CD4-positive, alpha-beta T cell (primary cell): ENCODE data around the gene PRTFDC1. TPM values are rescaled to one million over a fixed set of nuclear protein-coding genes. Genes with fewer than 3 reads are reported as not detected.

Experiments used
- ATAC-seq: fragments of 200-7000 bp; cut with Tn5 transposase; one replicate; pipeline ENCODE4 v1.10.0; 2022; ENCODE audit warnings: mild to moderate bottlenecking; ENCODE audit not compliant: poor library complexity
- CTCF ChIA-PET: fragments of 350-600 bp; sonication (Branson Sonifier 250); formaldehyde crosslinking; loops from one replicate; lab custom pipeline; 2021; ENCODE audit warnings: antibody characterized with exemption, inconsistent platforms; lab: Charles Lee
- POLR2A ChIA-PET: fragments of 350-600 bp; sonication (Branson Sonifier 250); formaldehyde crosslinking; loops from one replicate; lab custom pipeline; 2021; ENCODE audit warnings: antibody characterized with exemption, inconsistent platforms; lab: Charles Lee
- DNase-seq, 14 experiments: peaks; one replicate each; pipeline ENCODE4 v3.0.0-alpha.2; 2013 to 2020; ENCODE audit warnings: mixed read lengths in 2 of 14
- H3K27ac ChIP-seq, 2 donors: one replicate each; pipeline versions ENCODE4 v1.5.1 to v1.7.0; 2013; ENCODE audit warnings: low read length in 2 of 2, low read depth in 1 of 2, mild to moderate bottlenecking in 1 of 2
- H3K27me3 ChIP-seq, 2 experiments: 1 replicate in 1 of 2; 2 replicates in 1 of 2; pipeline versions ENCODE4 v1.6.1 to v1.7.0; 2013; ENCODE audit warnings: low read length in 2 of 2, control low read depth in 1 of 2, mild to moderate bottlenecking in 1 of 2, moderate library complexity in 1 of 2; ENCODE audit not compliant: insufficient read depth in 2 of 2, control insufficient read depth in 1 of 2
- H3K36me3 ChIP-seq: one replicate; pipeline ENCODE4 v1.6.1; 2013; ENCODE audit warnings: low read length, control low read depth; ENCODE audit not compliant: insufficient read depth
- H3K4me1 ChIP-seq: one replicate; pipeline ENCODE4 v1.6.1; 2013; ENCODE audit warnings: low read length, control low read depth; ENCODE audit not compliant: insufficient read depth
- H3K4me3 ChIP-seq: one replicate; pipeline ENCODE4 v1.5.1; 2013; ENCODE audit warnings: mild to moderate bottlenecking, low read length, moderate library complexity
- H3K9me3 ChIP-seq, 2 experiments: 1 replicate in 1 of 2; 2 replicates in 1 of 2; pipeline versions ENCODE4 v1.6.1 to v1.7.0; 2013; ENCODE audit warnings: low read length in 2 of 2, mild to moderate bottlenecking in 2 of 2, control low read depth in 1 of 2, moderate library complexity in 1 of 2; ENCODE audit not compliant: control insufficient read depth in 1 of 2, insufficient read depth in 1 of 2
- H3K27ac Mint-ChIP-seq: one replicate; pipeline ENCODE4 v1.8.0; 2020; ENCODE audit warnings: mixed read lengths
- H3K27me3 Mint-ChIP-seq: one replicate; pipeline ENCODE4 v1.8.0; 2021; ENCODE audit warnings: mixed read lengths
- H3K36me3 Mint-ChIP-seq: one replicate; pipeline ENCODE4 v1.8.0; 2021; ENCODE audit warnings: low read depth, mixed read lengths
- H3K4me1 Mint-ChIP-seq: one replicate; pipeline ENCODE4 v1.8.0; 2021; ENCODE audit warnings: low read depth, mixed read lengths
- H3K4me3 Mint-ChIP-seq: one replicate; pipeline ENCODE4 v1.8.0; 2020; ENCODE audit warnings: mild to moderate bottlenecking, mixed read lengths
- H3K9me3 Mint-ChIP-seq: one replicate; pipeline ENCODE4 v1.8.0; 2020; ENCODE audit warnings: mixed read lengths
- CTCF ChIP-seq: fragments of 200-600 bp; IDR thresholded peaks from one replicate; pipeline ENCODE4 v1.8.0; 2022; ENCODE audit warnings: antibody characterized with exemption, mild to moderate bottlenecking
- intact Hi-C, 2 experiments: fragments of 100-400 bp; cut with DNase I in 1 of 2; cut with micrococcal nuclease in 1 of 2; formaldehyde crosslinking; loops; one replicate each; pipeline versions ENCODE4 v1.15.1 to v1.9.0; 2023 to 2025; cut with DNase I, micrococcal nuclease
- polyA plus RNA-seq, 2 donors: library from polyadenylated mRNA; unstranded; fragments of 120-200 nt; gene quantifications; one replicate each; pipeline ENCODE4 v1.2.1, GENCODE V29; 2013
- total RNA-seq, 174 experiments: library from RNA in 2 of 174; stranded (reverse) in 2 of 174; gene quantifications; one replicate each; pipeline ENCODE4 v1.2.3 and lab custom pipeline; 2021 to 2026

PRTFDC1 gene
- total RNA-seq, result under 1 TPM; 0.52 to 0.67 TPM
- polyA plus RNA-seq (2013, experiment 1 of 2), result 0.57 TPM
- polyA plus RNA-seq (2013, experiment 2 of 2), result 0.99 TPM
- total RNA-seq (lab: John Stamatoyannopoulos, UW), result 0 to 1.9 (median 0.49) reads per million in 172 experiments

GRCh38 chr10:24952143-24952706 is at the start of gene PRTFDC1:
PRTFDC1 (minus strand) TSS chr10:24952606; CDS start chr10:24952575, 31 bp downstream.
- ChIA-PET POLR2A (interaction anchor here (1.0 to 2.6 kb wide), 4 partner anchors 64 to 330 kb away, joined by 4 to 11 read pairs (median 5); partner anchors contain the start of genes ARHGAP21 and ENKUR), CTCF (interaction anchor here (0.7 kb wide), 1 partner anchor 68 kb away, joined by 3 read pairs; no protein-coding TSS in a partner anchor)
- H3K4me1 ChIP-seq, result peaks cover 17% of the 10 kb centered on the region
- DNase-seq, result peak in 13 of 14 experiments; percentile 3 to 59 (median 27)
- peaks cover 18% of the 10 kb centered on the region for H3K4me1 Mint-ChIP-seq
- H3K27ac ChIP-seq, result no peak within 1 kb of the TSS
- no peaks in the 10 kb centered on the region for H3K9me3 Mint-ChIP-seq
- peak within 1 kb of the TSS; percentile 72 for H3K4me3 ChIP-seq
- H3K36me3 ChIP-seq, result no peaks in the 10 kb centered on the region
- no peak for TF ChIP-seq CTCF
- ATAC-seq, result peak; percentile 62
- H3K27me3 Mint-ChIP-seq, result no peaks in the 10 kb centered on the region
- H3K4me3 Mint-ChIP-seq, result peak within 1 kb of the TSS; percentile 87
- H3K36me3 Mint-ChIP-seq, result no peaks in the 10 kb centered on the region
- no peaks in the 10 kb centered on the region for H3K9me3 ChIP-seq
- H3K27me3 ChIP-seq, result no peaks in the 10 kb centered on the region
- intact Hi-C loops, result loop anchor here (1.0 to 5.0 kb wide), 5 partner anchors 70 to 335 kb away; partner anchors contain the start of gene ARHGAP21 (in 1 of the 2)
- H3K27ac Mint-ChIP-seq, result peak within 1 kb of the TSS; percentile 62

- CTCF ChIA-PET, result no interaction called here
- no peak for TF ChIP-seq CTCF
- ATAC-seq, result no peak
- no peaks in the 10 kb centered on the region for H3K27me3 ChIP-seq
- peaks cover 0 to 8% of the 10 kb centered on the region in 2 experiments for H3K9me3 ChIP-seq
- Mint-ChIP-seq H3K27me3 (peaks cover 3% of the 10 kb centered on the region), H3K27ac (no peak overlapping the region), H3K36me3 (no peaks in the 10 kb centered on the region), H3K9me3 (peaks cover 6% of the 10 kb centered on the region), H3K4me3 (no peak overlapping the region), H3K4me1 (no peaks in the 10 kb centered on the region)
- POLR2A ChIA-PET, result no interaction called here
- DNase-seq, result no peak
- H3K36me3 ChIP-seq, result no peaks in the 10 kb centered on the region
- H3K27ac ChIP-seq, result no peak overlapping the region
- intact Hi-C loops, result no loop called here
- H3K4me3 ChIP-seq, result no peak overlapping the region
- no peaks in the 10 kb centered on the region for H3K4me1 ChIP-seq
These were observed 45.6 kb upstream of the PRTFDC1 start for GRCh38 chr10:24998044-24998443.

GRCh38 chr10:24995072-24995471 is 42.7 kb upstream of the PRTFDC1 start:
- DNase-seq, result no peak
- Mint-ChIP-seq H3K9me3 (no peaks in the 10 kb centered on the region), H3K4me3 (no peak overlapping the region), H3K27me3 (peaks cover 3% of the 10 kb centered on the region), H3K27ac (no peak overlapping the region), H3K36me3 (no peaks in the 10 kb centered on the region), H3K4me1 (no peaks in the 10 kb centered on the region)
- CTCF ChIA-PET, result no interaction called here
- no peak overlapping the region for H3K27ac ChIP-seq
- no peak for TF ChIP-seq CTCF
- intact Hi-C loops, result no loop called here
- no peak overlapping the region for H3K4me3 ChIP-seq
- POLR2A ChIA-PET, result no interaction called here
- H3K27me3 ChIP-seq, result no peaks in the 10 kb centered on the region
- peaks cover 0 to under 1% of the 10 kb centered on the region in 2 experiments for H3K9me3 ChIP-seq
- no peak for ATAC-seq
- no peaks in the 10 kb centered on the region for H3K4me1 ChIP-seq
- no peaks in the 10 kb centered on the region for H3K36me3 ChIP-seq
